K562 (cell line): ENCODE data around the gene CDKN2B-AS1. TPM values are rescaled to one million over a fixed set of nuclear protein-coding genes. Genes with fewer than 3 reads are reported as not detected.

Source experiments
- ELF2 ChIP-seq: fragments of 250-450 bp; sonication (Bioruptor Pico); IDR thresholded peaks from 2 replicates; pipeline ENCODE4 v1.5.0; 2021; ENCODE audit warnings: mild to moderate bottlenecking
- ETS1 ChIP-seq: conservative IDR thresholded peaks from 2 replicates; pipeline ENCODE4 v1.6.1; 2011; ENCODE audit warnings: low read depth, mild to moderate bottlenecking, low read length; ENCODE audit not compliant: control insufficient read depth
- FOXP1 ChIP-seq: sonication (generic); formaldehyde crosslinking; IDR thresholded peaks from 2 replicates; pipeline ENCODE4 v1.8.0; 2022; ENCODE audit warnings: mild to moderate bottlenecking, missing genetic modification reagents
- HMG20B ChIP-seq: fragments of 250-450 bp; sonication (Bioruptor Pico); IDR thresholded peaks from 2 replicates; pipeline ENCODE4 v1.5.0; 2021; ENCODE audit warnings: mild to moderate bottlenecking
- MAZ ChIP-seq, 2 experiments: fragments of 450-650 bp in 1 of 2; sonication (generic) in 1 of 2; formaldehyde crosslinking; IDR thresholded peaks in 1 of 2; conservative IDR thresholded peaks in 1 of 2; 2 replicates each; pipeline versions ENCODE4 v1.4.0 to v1.5.0; 2020; ENCODE audit warnings: mild to moderate bottlenecking in 1 of 2, missing genetic modification reagents in 1 of 2
- MLLT1 ChIP-seq, 2 experiments: fragments of 450-650 bp; IDR thresholded peaks; 2 replicates each; pipeline ENCODE4 v1.6.1; 2016
- PTTG1 ChIP-seq: fragments of 450-650 bp; IDR thresholded peaks from 2 replicates; pipeline ENCODE4 v1.6.1; 2016; ENCODE audit warnings: low read depth, mild to moderate bottlenecking, missing genetic modification characterization, missing compliant biosample characterization
- RBBP5 ChIP-seq: fragments of 200-600 bp; sonication (generic); IDR thresholded peaks from 2 replicates; pipeline ENCODE4 v1.6.1; 2012; ENCODE audit warnings: borderline replicate concordance, mild to moderate bottlenecking, low read length, control low read depth, inconsistent platforms; ENCODE audit not compliant: insufficient read depth, poor library complexity, severe bottlenecking
- TAF1 ChIP-seq: IDR thresholded peaks from 2 replicates; pipeline ENCODE4 v1.6.1; 2011; ENCODE audit warnings: mild to moderate bottlenecking, low read length, moderate library complexity; ENCODE audit not compliant: insufficient read depth, control insufficient read depth, severe bottlenecking; ENCODE audit errors: extremely low read depth
- TCF7L2 ChIP-seq: fragments of 150-350 bp; IDR thresholded peaks from 2 replicates; pipeline ENCODE4 v1.6.1; 2016; ENCODE audit warnings: low read depth, mild to moderate bottlenecking, low read length, moderate library complexity
- polyA plus RNA-seq, 8 experiments: library from polyadenylated mRNA; depleted of rRNA in 4 of 8; stranded (reverse) in 5 of 8; unstranded in 3 of 8; fragments of >200 nt; fragmentation: Nextera tagmentation in 2 of 8; fragmentation: Illumina TruSeq in 1 of 8; extraction: Ambion mirVana in 2 of 8; extraction: Trizol in 1 of 8; gene quantifications; 2 replicates each; pipeline versions ENCODE4 v1.2.1 to v1.2.3, GENCODE V29; 2011 to 2014; ENCODE audit warnings: inconsistent platforms in 1 of 8, missing spikeins in 1 of 8
- total RNA-seq, 7 experiments: library from RNA; depleted of rRNA in 6 of 7; stranded (reverse); fragments of >200 nt in 6 of 7; fragmentation: Illumina TruSeq in 2 of 7; extraction: Trizol in 2 of 7; gene quantifications; 2 replicates each; pipeline versions ENCODE4 v1.2.1 to v1.2.3, GENCODE V29; 2011 to 2021; ENCODE audit warnings: low replicate concordance in 1 of 7

Gene CDKN2B-AS1
- total and polyA plus RNA-seq, 9 of the 15 experiments (the other 6 are each of a cell fraction or from before 2014, with no cell fraction given), result not detected

- TF ChIP-seq MAZ (CRISPR knock-in tag; conservative IDR thresholded peaks at IDR 0.05 in 1 of 2, IDR thresholded peaks at IDR 0.05 in 1 of 2) (no peak), ETS1 (no peak), FOXP1 (CRISPR knock-in tag) (no peak), TCF7L2 (no peak), HMG20B (CRISPR knock-in tag) (no peak), TAF1 (no peak), PTTG1 (tag) (no peak), ELF2 (CRISPR knock-in tag) (no peak), MLLT1 (IDR thresholded peaks at IDR 0.05) (no peak), RBBP5 (no peak)
Observed at GRCh38 chr9:22120595-22120994, 126.0 kb downstream of the CDKN2B-AS1 start (continued).
